Cerebellar nuclear complex (tissue), 1 donor: ENCODE results near the gene GJA1.
"Not testable (repeated sequence)": the region's sequence is repeated elsewhere in the genome, so short reads cannot be mapped to it uniquely, and the experiment has no call there.

ENCODE experiments used
- DNase-seq, 2 experiments: peaks; one replicate each; lab custom pipeline; 2025; lab: John Stamatoyannopoulos, UW

GJA1 gene

GRCh38 chr6:121435444-121436069, at the start of gene GJA1:
TSS of gene GJA1 (plus strand) at chr6:121435646. CDS start at chr6:121446848, 11,202 bp downstream.
- DNase-seq, result no peak

- not testable (repeated sequence) for DNase-seq
Measured at GRCh38 chr6:121386551-121386950, 48.9 kb upstream of the GJA1 start.

GRCh38 chr6:121389419-121389818, 46.0 kb upstream of the GJA1 start:
- no peak for DNase-seq

GRCh38 chr6:121393731-121394505, 41.5 kb upstream of the GJA1 start:
- no peak for DNase-seq

- no peak for DNase-seq
Measured at GRCh38 chr6:121395736-121396135, 39.7 kb upstream of the GJA1 start.

GRCh38 chr6:121397188-121397587, 38.3 kb upstream of the GJA1 start:
- not testable (repeated sequence) for DNase-seq

GRCh38 chr6:121398127-121398526, 37.3 kb upstream of the GJA1 start:
- DNase-seq, result no peak

GRCh38 chr6:121399966-121400365, 35.5 kb upstream of the GJA1 start:
- DNase-seq, result no peak

- no peak for DNase-seq
Measured at GRCh38 chr6:121403964-121404363, 31.5 kb upstream of the GJA1 start.

GRCh38 chr6:121405306-121405705, 30.1 kb upstream of the GJA1 start:
- no peak for DNase-seq

GRCh38 chr6:121408321-121408720, 27.1 kb upstream of the GJA1 start:
- DNase-seq, result no peak

GRCh38 chr6:121413879-121414278, 21.6 kb upstream of the GJA1 start:
- DNase-seq, result no peak

- no peak for DNase-seq
Measured at GRCh38 chr6:121418346-121418745, 17.1 kb upstream of the GJA1 start.

- DNase-seq, result no peak
Measured at GRCh38 chr6:121426686-121427085, 8.8 kb upstream of the GJA1 start.

GRCh38 chr6:121428872-121429756, 6.3 kb upstream of the GJA1 start:
- no peak for DNase-seq

- DNase-seq, result no peak
Measured at GRCh38 chr6:121430514-121431460, 4.7 kb upstream of the GJA1 start.

- not testable (repeated sequence) for DNase-seq
Measured at GRCh38 chr6:121431776-121432175, 3.7 kb upstream of the GJA1 start.

- no peak for DNase-seq
Measured at GRCh38 chr6:121434037-121434770, 1.2 kb upstream of the GJA1 start.

GRCh38 chr6:121436274-121436857, 920 bp downstream of the GJA1 start:
- DNase-seq, result no peak
